ENCODE results near the gene GRHPR. TPM values are rescaled to one million over a fixed set of nuclear protein-coding genes. Genes with fewer than 3 reads are reported as not detected.

GRHPR gene
- total and polyA plus RNA-seq, 2 experiments from 2014 or later = 252 to 376 TPM

- DNase-seq (ENCODE audit: low read depth in 1 of 2, low spot score in 1 of 2) = no peak
- Histone ChIP-seq H3K36me3 (no peaks in the 10 kb centered on the region), H3K4me3 (no peak overlapping the region), H3K27me3 (no peaks in the 10 kb centered on the region), H3K9me3 (ENCODE audit: low read depth) (no peaks in the 10 kb centered on the region), H3K4me1 (ENCODE audit: low read depth) (no peaks in the 10 kb centered on the region), H3K27ac (no peak overlapping the region)
- TF ChIP-seq, protein P1, sequence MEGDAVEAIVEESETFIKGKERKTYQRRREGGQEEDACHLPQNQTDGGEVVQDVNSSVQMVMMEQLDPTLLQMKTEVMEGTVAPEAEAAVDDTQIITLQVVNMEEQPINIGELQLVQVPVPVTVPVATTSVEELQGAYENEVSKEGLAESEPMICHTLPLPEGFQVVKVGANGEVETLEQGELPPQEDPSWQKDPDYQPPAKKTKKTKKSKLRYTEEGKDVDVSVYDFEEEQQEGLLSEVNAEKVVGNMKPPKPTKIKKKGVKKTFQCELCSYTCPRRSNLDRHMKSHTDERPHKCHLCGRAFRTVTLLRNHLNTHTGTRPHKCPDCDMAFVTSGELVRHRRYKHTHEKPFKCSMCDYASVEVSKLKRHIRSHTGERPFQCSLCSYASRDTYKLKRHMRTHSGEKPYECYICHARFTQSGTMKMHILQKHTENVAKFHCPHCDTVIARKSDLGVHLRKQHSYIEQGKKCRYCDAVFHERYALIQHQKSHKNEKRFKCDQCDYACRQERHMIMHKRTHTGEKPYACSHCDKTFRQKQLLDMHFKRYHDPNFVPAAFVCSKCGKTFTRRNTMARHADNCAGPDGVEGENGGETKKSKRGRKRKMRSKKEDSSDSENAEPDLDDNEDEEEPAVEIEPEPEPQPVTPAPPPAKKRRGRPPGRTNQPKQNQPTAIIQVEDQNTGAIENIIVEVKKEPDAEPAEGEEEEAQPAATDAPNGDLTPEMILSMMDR (IDR thresholded peaks at IDR 0.05; ENCODE audit: low read depth, low read length) = no peak
Observed at GRCh38 chr9:37455884-37456647, 33.6 kb downstream of the GRHPR start.

DNA sequence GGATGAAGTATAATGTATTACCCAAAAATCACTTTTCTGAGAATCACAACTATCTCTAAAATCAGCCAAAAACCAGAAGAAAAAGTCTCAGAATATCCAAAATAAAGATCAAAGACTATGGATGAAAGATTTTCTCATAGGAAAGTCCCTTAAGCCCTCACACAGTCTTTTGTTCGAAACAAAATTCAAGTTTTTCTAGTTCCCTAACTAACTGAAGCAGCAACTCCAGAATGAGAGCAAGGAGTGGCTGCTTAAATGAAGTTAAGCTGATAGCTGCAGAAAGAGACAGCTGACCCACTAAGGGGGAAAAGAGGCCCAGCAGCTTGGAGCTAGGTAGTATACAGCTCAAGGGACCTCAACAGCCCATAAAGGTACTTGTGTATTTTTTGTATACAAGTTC, 34.3 kb downstream of the GRHPR start:
- no peak for DNase-seq (ENCODE audit: low read depth in 1 of 2, low spot score in 1 of 2)
- no peak overlapping the region for H3K4me3 ChIP-seq
- H3K27me3 ChIP-seq = no peaks in the 10 kb centered on the region
- TF ChIP-seq, protein P1 (IDR thresholded peaks at IDR 0.05; ENCODE audit: low read depth, low read length) = no peak
- no peak overlapping the region for H3K27ac ChIP-seq
- no peaks in the 10 kb centered on the region for H3K9me3 ChIP-seq (ENCODE audit: low read depth)
- H3K4me1 ChIP-seq (ENCODE audit: low read depth) = no peaks in the 10 kb centered on the region
- H3K36me3 ChIP-seq = no peaks in the 10 kb centered on the region

DNA sequence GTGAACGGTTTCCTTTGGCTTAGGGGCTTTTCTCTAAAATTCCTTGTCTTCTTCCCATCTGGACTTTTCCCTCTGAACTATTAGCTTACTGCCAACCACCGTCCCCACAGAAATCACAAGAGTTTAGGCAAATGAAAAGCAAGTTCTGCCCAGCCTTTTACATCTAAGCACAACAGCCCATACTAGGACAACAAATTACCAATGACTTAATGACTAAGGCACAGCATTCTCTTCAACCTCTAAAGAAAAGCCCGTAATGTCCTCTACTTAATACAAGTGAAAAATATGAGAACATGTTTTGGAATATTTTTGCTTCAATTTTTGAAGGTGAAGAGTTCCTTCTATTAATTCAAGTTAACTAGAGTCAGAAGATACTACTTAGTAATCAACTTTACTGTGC, 41.5 kb downstream of the GRHPR start:
- TF ChIP-seq, protein P1 (IDR thresholded peaks at IDR 0.05; ENCODE audit: low read depth, low read length) = no peak
- Histone ChIP-seq H3K4me3 (peak overlapping the region; percentile 50), H3K36me3 (no peaks in the 10 kb centered on the region), H3K27me3 (no peaks in the 10 kb centered on the region), H3K4me1 (ENCODE audit: low read depth) (peaks cover 8% of the 10 kb centered on the region), H3K27ac (peak overlapping the region; percentile 96), H3K9me3 (ENCODE audit: low read depth) (no peaks in the 10 kb centered on the region)
- peak in 1 of 2 donors; percentile 3 for DNase-seq (ENCODE audit: low read depth in 1 of 2, low spot score in 1 of 2)

GRCh38 chr9:37464426-37465248, 42.1 kb downstream of the GRHPR start:
- Histone ChIP-seq H3K9me3 (ENCODE audit: low read depth) (no peaks in the 10 kb centered on the region), H3K36me3 (no peaks in the 10 kb centered on the region), H3K4me3 (peak overlapping the region; percentile 50), H3K4me1 (ENCODE audit: low read depth) (peaks cover 8% of the 10 kb centered on the region), H3K27ac (peak overlapping the region; percentile 96), H3K27me3 (no peaks in the 10 kb centered on the region)
- peak; percentile 74 to 83 for DNase-seq (ENCODE audit: low read depth in 1 of 2, low spot score in 1 of 2)
- TF ChIP-seq, protein P1 (IDR thresholded peaks at IDR 0.05; ENCODE audit: low read depth, low read length) = no peak

GRCh38 chr9:37465249-37466036, 42.9 kb downstream of the GRHPR start, which contains the start of gene ZBTB5:
TSS of gene ZBTB5 (minus strand) at chr9:37465450. CDS start at chr9:37442551, 22,899 bp downstream.
- H3K27me3 ChIP-seq = no peaks in the 10 kb centered on the region
- peak within 1 kb of the TSS; percentile 96 for H3K27ac ChIP-seq
- H3K9me3 ChIP-seq (ENCODE audit: low read depth) = no peaks in the 10 kb centered on the region
- peak within 1 kb of the TSS; percentile 50 for H3K4me3 ChIP-seq
- H3K36me3 ChIP-seq = no peaks in the 10 kb centered on the region
- TF ChIP-seq, protein P1 (IDR thresholded peaks at IDR 0.05; ENCODE audit: low read depth, low read length) = no peak
- H3K4me1 ChIP-seq (ENCODE audit: low read depth) = peaks cover 8% of the 10 kb centered on the region
- DNase-seq (ENCODE audit: low read depth in 1 of 2, low spot score in 1 of 2) = peak; percentile 100

All from cardiac muscle cell (in vitro differentiated cells and primary cell).